SK-N-SH (cell line): ENCODE results near the gene CRTC1. TPM values are rescaled to one million over a fixed set of nuclear protein-coding genes. Genes with fewer than 3 reads are reported as not detected.
A peak's percentile ranks its signal among the peaks of the same experiment; 100 is the strongest.

Experiments
- CTCF ChIA-PET: fragments of 300-600, 350-600 bp; formaldehyde crosslinking; extraction: SDS; loops from one replicate; lab custom pipeline; 2021; lab: Yijun Ruan, JAX
- POLR2A ChIA-PET: fragments of 350-600 bp; sonication (Branson Sonifier 250); formaldehyde crosslinking; extraction: SDS; loops from one replicate; lab custom pipeline; 2020; ENCODE audit warnings: antibody characterized with exemption, inconsistent platforms; lab: Yijun Ruan, JAX
- DNase-seq: peaks from one replicate; pipeline ENCODE4 v3.0.0; 2012
- H2AFZ ChIP-seq: fragments of 200-600 bp; sonication (generic); 2 replicates; pipeline ENCODE4 v1.8.1; 2016; ENCODE audit warnings: antibody characterized with exemption, mild to moderate bottlenecking, low read depth
- H3F3A ChIP-seq: fragments of 200-600 bp; sonication (generic); replicated peaks from 2 replicates; pipeline ENCODE3; 2016; ENCODE audit warnings: antibody characterized with exemption, mild to moderate bottlenecking; ENCODE audit not compliant: insufficient read depth
- H3K27ac ChIP-seq, 2 experiments: fragments of 200-500 bp in 1 of 2; fragments of 200-600 bp in 1 of 2; sonication (Bioruptor generic) in 1 of 2; sonication (generic), shearing (Covaris generic) in 1 of 2; 2 replicates each; pipeline versions ENCODE4 v1.5.1 to v1.6.1; 2014 to 2016; ENCODE audit warnings: low read depth in 2 of 2, inconsistent platforms in 1 of 2, low read length in 1 of 2, mild to moderate bottlenecking in 1 of 2, mixed read lengths in 1 of 2
- H3K27me3 ChIP-seq: fragments of 200-600 bp; sonication (generic), shearing (Covaris generic); 2 replicates; pipeline ENCODE4 v1.6.1; 2016; ENCODE audit warnings: mixed run types; ENCODE audit not compliant: insufficient read depth
- H3K36me3 ChIP-seq, 2 experiments: fragments of 200-500 bp in 1 of 2; fragments of 200-600 bp in 1 of 2; sonication (Bioruptor generic) in 1 of 2; sonication (generic) in 1 of 2; replicated peaks in 1 of 2; 2 replicates each; pipeline versions ENCODE3 to v1.5.1; 2014 to 2016; ENCODE audit warnings: low read length in 1 of 2, mild to moderate bottlenecking in 1 of 2; ENCODE audit not compliant: insufficient read depth in 2 of 2, control insufficient read depth in 1 of 2
- H3K4me1 ChIP-seq, 2 experiments: fragments of 200-500 bp in 1 of 2; fragments of 200-600 bp in 1 of 2; sonication (Bioruptor generic) in 1 of 2; sonication (generic), shearing (Covaris generic) in 1 of 2; 2 replicates each; pipeline versions ENCODE4 v1.5.1 to v1.6.1; 2014 to 2016; ENCODE audit warnings: low read depth in 1 of 2, low read length in 1 of 2, mixed run types in 1 of 2; ENCODE audit not compliant: insufficient read depth in 2 of 2, control insufficient read depth in 1 of 2
- H3K4me2 ChIP-seq: fragments of 200-600 bp; sonication (generic), shearing (Covaris generic); 2 replicates; pipeline ENCODE4 v1.6.1; 2017; ENCODE audit warnings: mixed run types
- H3K4me3 ChIP-seq, 2 experiments: fragments of 200-500 bp in 1 of 2; fragments of 200-600 bp in 1 of 2; sonication (Bioruptor generic) in 1 of 2; sonication (generic), shearing (Covaris generic) in 1 of 2; 2 replicates each; pipeline versions ENCODE4 v1.5.1 to v1.8.1; 2014 to 2016; ENCODE audit warnings: low read depth in 2 of 2, inconsistent platforms in 1 of 2, low read length in 1 of 2, mild to moderate bottlenecking in 1 of 2, mixed read lengths in 1 of 2, moderate library complexity in 1 of 2
- H3K79me2 ChIP-seq: fragments of 200-600 bp; sonication (generic); 2 replicates; pipeline ENCODE4 v1.8.1; 2017; ENCODE audit warnings: mild to moderate bottlenecking; ENCODE audit not compliant: insufficient read depth
- H3K9ac ChIP-seq: fragments of 200-600 bp; sonication (generic); 2 replicates; pipeline ENCODE4 v1.6.1; 2017; ENCODE audit warnings: mixed run types
- H3K9me2 ChIP-seq: fragments of 200-600 bp; sonication (generic); 2 replicates; pipeline ENCODE4 v1.6.1; 2017; ENCODE audit warnings: mixed run types
- H3K9me3 ChIP-seq: fragments of 200-600 bp; sonication (generic); 2 replicates; pipeline ENCODE4 v1.6.1; 2017; ENCODE audit warnings: mixed run types, mild to moderate bottlenecking, moderate library complexity
- H4K20me1 ChIP-seq: fragments of 200-600 bp; sonication (generic); 2 replicates; pipeline ENCODE4 v1.6.1; 2017; ENCODE audit warnings: mild to moderate bottlenecking, mixed run types; ENCODE audit not compliant: insufficient read depth
- CTCF ChIP-seq: fragments of 200-600 bp; sonication (generic); IDR thresholded peaks from 2 replicates; pipeline ENCODE4 v1.6.1; 2017; ENCODE audit warnings: antibody characterized with exemption, mild to moderate bottlenecking, moderate library complexity
- ELF1 ChIP-seq: IDR thresholded peaks from 2 replicates; pipeline ENCODE4 v1.4.0; 2012
- EP300 ChIP-seq, 2 experiments: IDR thresholded peaks; 2 replicates each; pipeline versions ENCODE4 v1.4.0 to v1.6.1; 2012; ENCODE audit warnings: borderline replicate concordance in 1 of 2, low read depth in 1 of 2, low read length in 1 of 2
- FOSL2 ChIP-seq: IDR thresholded peaks from 2 replicates; pipeline ENCODE4 v1.4.0; 2012; ENCODE audit warnings: low read depth, mild to moderate bottlenecking, moderate library complexity, borderline replicate concordance
- FOXM1 ChIP-seq: IDR thresholded peaks from 2 replicates; pipeline ENCODE4 v1.4.0; 2012; ENCODE audit warnings: low read depth, mild to moderate bottlenecking
- GABPA ChIP-seq: IDR thresholded peaks from 2 replicates; pipeline ENCODE4 v1.4.0; 2012; ENCODE audit warnings: low read depth, mild to moderate bottlenecking
- GATA2 ChIP-seq: sonication (generic); formaldehyde crosslinking; IDR thresholded peaks from 2 replicates; pipeline ENCODE4 v1.5.0; 2020; ENCODE audit warnings: mild to moderate bottlenecking, missing genetic modification reagents
- IRF3 ChIP-seq: fragments of 150-350 bp; IDR thresholded peaks from 2 replicates; pipeline ENCODE4 v1.6.1; 2016; ENCODE audit warnings: mild to moderate bottlenecking, low read depth, low read length
- MXI1 ChIP-seq: IDR thresholded peaks from 2 replicates; pipeline ENCODE4 v1.6.1; 2012; ENCODE audit warnings: mild to moderate bottlenecking, low read depth, low read length, improper control_type of control experiment
- NFIC ChIP-seq: IDR thresholded peaks from 2 replicates; pipeline ENCODE4 v1.4.0; 2012; ENCODE audit warnings: borderline replicate concordance
- RAD21 ChIP-seq: IDR thresholded peaks from 2 replicates; pipeline ENCODE4 v1.6.1; 2012; ENCODE audit warnings: mild to moderate bottlenecking, low read length
- SIN3A ChIP-seq: IDR thresholded peaks from 2 replicates; pipeline ENCODE4 v1.6.1; 2012; ENCODE audit warnings: low read depth, mild to moderate bottlenecking, low read length, moderate library complexity, borderline replicate concordance
- TCF12 ChIP-seq: IDR thresholded peaks from 2 replicates; pipeline ENCODE4 v1.4.0; 2012
- USF1 ChIP-seq: IDR thresholded peaks from 2 replicates; pipeline ENCODE4 v1.4.0; 2012; ENCODE audit warnings: low read depth, borderline replicate concordance
- YY1 ChIP-seq: IDR thresholded peaks from 2 replicates; pipeline ENCODE4 v1.4.0; 2012; ENCODE audit warnings: low read depth, mild to moderate bottlenecking
- ZBTB33 ChIP-seq: IDR thresholded peaks from 2 replicates; pipeline ENCODE4 v1.4.0; 2012; ENCODE audit warnings: low read depth, borderline replicate concordance
- WGBS: methylation state at CpG from one replicate; pipeline ENCODE4 v1.1.6; 2017; ENCODE audit warnings: low lambda C conversion rate; 5-methylcytosine and 5-hydroxymethylcytosine counted together
- polyA plus RNA-seq, 3 experiments: library from polyadenylated mRNA; depleted of rRNA; stranded (reverse); fragments of >200 nt; gene quantifications; 2 replicates each; pipeline ENCODE4 v1.2.3, GENCODE V29; 2012

Gene CRTC1
- polyA plus RNA-seq, 1 of the 3 experiments (the other 2 are of a cell fraction), result 5.0 TPM

- Histone ChIP-seq H3K36me3 (no peaks in the 10 kb centered on the region), H3K79me2 (0 out of 2 replicates have a peak, but pooled peaks cover 3% of the 10 kb centered on the region), H3K4me1 (peaks cover 13 to 32% of the 10 kb centered on the region in 2 experiments; a peak in 3 of 4 replicates), H4K20me1 (no peaks in the 10 kb centered on the region), H3K9ac (peak overlapping the region; percentile 28; the same call in 1 of the 2 replicates), H3K27me3 (no peaks in the 10 kb centered on the region), H3K9me2 (no peaks in the 10 kb centered on the region), H3K4me3 (no peak overlapping the region), H3K27ac (peak overlapping the region in 1 of 2 experiments; percentile 64; a peak in 2 of 4 replicates), H2AFZ (no peak overlapping the region), H3K4me2 (peak overlapping the region; percentile 45), H3K9me3 (no peaks in the 10 kb centered on the region), H3F3A (peaks cover 30% of the 10 kb centered on the region)
- DNase-seq, result peak; percentile 74
- TF ChIP-seq NFIC (no peak), USF1 (no peak)
- CTCF ChIA-PET, result interaction anchor here (0.6 kb wide), 1 partner anchor 451 kb away, joined by 3 read pairs; no protein-coding TSS in a partner anchor
- POLR2A ChIA-PET, result no interaction called here
- 89% methylated on average over 29 of the region's 30 CpGs for WGBS
Measured at GRCh38 chr19:18659281-18660050, 24.0 kb upstream of the CRTC1 start.

- CTCF ChIA-PET, result interaction anchor here (0.6 to 1.7 kb wide), 2 partner anchors 12 to 450 kb away, joined by 3 to 6 read pairs; no protein-coding TSS in a partner anchor
- no peaks in the 10 kb centered on the region for H3K36me3 ChIP-seq
- no peak for TF ChIP-seq IRF3
- TF ChIP-seq TCF12, result peak; percentile 43; the same call in 1 of the 2 replicates
- no peak for TF ChIP-seq ZBTB33
- no peak for TF ChIP-seq RAD21
- no peak for TF ChIP-seq USF1
- 0 out of 2 replicates have a peak, but pooled peaks have one; percentile 44 for TF ChIP-seq FOSL2
- TF ChIP-seq GABPA, result no peak
- TF ChIP-seq MXI1, result no peak
- no peak for TF ChIP-seq SIN3A
- no peak for TF ChIP-seq ELF1
- TF ChIP-seq YY1, result no peak
- TF ChIP-seq FOXM1, result no peak
- no peak for TF ChIP-seq GATA2 (CRISPR knock-in tag)
- no peak for TF ChIP-seq CTCF
- no peak; a peak in 1 of 4 replicates for TF ChIP-seq EP300 (IDR thresholded peaks at IDR 0.05; ENCODE audit: borderline replicate concordance in 1 of 2, low read depth in 1 of 2, low read length in 1 of 2)
- TF ChIP-seq, all 33 proteins: peak for 2
- peaks cover 13 to 32% of the 10 kb centered on the region in 2 experiments; a peak in 3 of 4 replicates for H3K4me1 ChIP-seq
- H4K20me1 ChIP-seq, result no peaks in the 10 kb centered on the region
- H2AFZ ChIP-seq, result peak overlapping the region; percentile 62; the same call in 1 of the 2 replicates
- no peaks in the 10 kb centered on the region for H3K27me3 ChIP-seq
- no peak overlapping the region; a peak in 1 of 4 replicates for H3K4me3 ChIP-seq
- no peaks in the 10 kb centered on the region for H3K9me3 ChIP-seq
- no peaks in the 10 kb centered on the region for H3K9me2 ChIP-seq
- H3K9ac ChIP-seq, result peak overlapping the region; percentile 28
- H3K27ac ChIP-seq, result peak overlapping the region in 1 of 2 experiments; percentile 64; a peak in 2 of 4 replicates
- H3K79me2 ChIP-seq, result 0 out of 2 replicates have a peak, but pooled peaks cover 3% of the 10 kb centered on the region
- WGBS, result 68% methylated on average over 7 of the region's 37 CpGs
- peaks cover 30% of the 10 kb centered on the region for H3F3A ChIP-seq
- POLR2A ChIA-PET, result no interaction called here
- DNase-seq, result no peak
- peak overlapping the region; percentile 45 for H3K4me2 ChIP-seq
Measured at GRCh38 chr19:18660051-18660910, 23.2 kb upstream of the CRTC1 start.
